Measurements from ENCODE around the gene RNPEPL1.

GRCh38 chr2:240614391-240614790, 46.1 kb downstream of the RNPEPL1 start:
- TF ChIP-seq, protein P1, sequence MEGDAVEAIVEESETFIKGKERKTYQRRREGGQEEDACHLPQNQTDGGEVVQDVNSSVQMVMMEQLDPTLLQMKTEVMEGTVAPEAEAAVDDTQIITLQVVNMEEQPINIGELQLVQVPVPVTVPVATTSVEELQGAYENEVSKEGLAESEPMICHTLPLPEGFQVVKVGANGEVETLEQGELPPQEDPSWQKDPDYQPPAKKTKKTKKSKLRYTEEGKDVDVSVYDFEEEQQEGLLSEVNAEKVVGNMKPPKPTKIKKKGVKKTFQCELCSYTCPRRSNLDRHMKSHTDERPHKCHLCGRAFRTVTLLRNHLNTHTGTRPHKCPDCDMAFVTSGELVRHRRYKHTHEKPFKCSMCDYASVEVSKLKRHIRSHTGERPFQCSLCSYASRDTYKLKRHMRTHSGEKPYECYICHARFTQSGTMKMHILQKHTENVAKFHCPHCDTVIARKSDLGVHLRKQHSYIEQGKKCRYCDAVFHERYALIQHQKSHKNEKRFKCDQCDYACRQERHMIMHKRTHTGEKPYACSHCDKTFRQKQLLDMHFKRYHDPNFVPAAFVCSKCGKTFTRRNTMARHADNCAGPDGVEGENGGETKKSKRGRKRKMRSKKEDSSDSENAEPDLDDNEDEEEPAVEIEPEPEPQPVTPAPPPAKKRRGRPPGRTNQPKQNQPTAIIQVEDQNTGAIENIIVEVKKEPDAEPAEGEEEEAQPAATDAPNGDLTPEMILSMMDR (IDR thresholded peaks at IDR 0.05) = no peak
- no peak for TF ChIP-seq POLR2A (IDR thresholded peaks at IDR 0.05)

Data from Peyer's patch (tissue), 4 donors.